ENCODE data around the gene MAPK7. TPM values are rescaled to one million over a fixed set of nuclear protein-coding genes. Genes with fewer than 3 reads are reported as not detected.

Gene MAPK7
- total RNA-seq, 1 experiment from 2014 or later, result 40.0 TPM

- BruUV-seq (replicated peaks), result no TSS peak
- POLR2A ChIA-PET (ENCODE audit: low non-redundant PET), result no interaction called here
- H3K27ac ChIP-seq (ENCODE audit: low read depth, low read length, poor library complexity, severe bottlenecking), result no peak overlapping the region
Observed at GRCh38 chr17:19330271-19330670, 48.0 kb upstream of the MAPK7 start.

GRCh38 chr17:19331134-19331533 lies 47.2 kb upstream of the MAPK7 start:
- TF ChIP-seq EZH2 (IDR thresholded peaks at IDR 0.05; ENCODE audit: borderline replicate concordance, low read depth, low read length, poor library complexity, severe bottlenecking), result no peak
- no peak for TF ChIP-seq CTCF (conservative IDR thresholded peaks at IDR 0.05; ENCODE audit: low read depth, low read length)
- no peak for DNase-seq (ENCODE audit: low spot score)
- H3K4me3 ChIP-seq (ENCODE audit: low read depth, low read length, poor library complexity, severe bottlenecking), result no peak overlapping the region
- ChIA-PET POLR2A (ENCODE audit: low non-redundant PET) (no interaction called here), CTCF (no interaction called here)
- intact Hi-C loops (cut with micrococcal nuclease; ENCODE audit: unreplicated experiment), result no loop called here
- BruUV-seq (replicated peaks), result no TSS peak
- H3K4me1 ChIP-seq (ENCODE audit: insufficient read depth, low read length, poor library complexity, severe bottlenecking), result no peaks in the 10 kb centered on the region
- no peak overlapping the region for H3K27ac ChIP-seq (ENCODE audit: low read depth, low read length, poor library complexity, severe bottlenecking)
- H3K36me3 ChIP-seq (ENCODE audit: insufficient read depth, low read length, poor library complexity, severe bottlenecking), result peaks cover 4% of the 10 kb centered on the region
- no peaks in the 10 kb centered on the region for H3K9me3 ChIP-seq (ENCODE audit: low read depth, low read length, poor library complexity, severe bottlenecking)
- H3K27me3 ChIP-seq (replicated peaks; ENCODE audit: insufficient read depth, low read depth, low read length, poor library complexity), result no peaks in the 10 kb centered on the region

More at GRCh38 chr17:19330271-19330670, 48.0 kb upstream of the MAPK7 start:
- intact Hi-C loops (cut with micrococcal nuclease; ENCODE audit: unreplicated experiment), result no loop called here
- Histone ChIP-seq H3K36me3 (ENCODE audit: insufficient read depth, low read length, poor library complexity, severe bottlenecking) (peaks cover 4% of the 10 kb centered on the region), H3K4me1 (ENCODE audit: insufficient read depth, low read length, poor library complexity, severe bottlenecking) (no peaks in the 10 kb centered on the region), H3K27me3 (replicated peaks; ENCODE audit: insufficient read depth, low read depth, low read length, poor library complexity) (no peaks in the 10 kb centered on the region), H3K4me3 (ENCODE audit: low read depth, low read length, poor library complexity, severe bottlenecking) (no peak overlapping the region), H3K9me3 (ENCODE audit: low read depth, low read length, poor library complexity, severe bottlenecking) (peaks cover 3% of the 10 kb centered on the region)
- CTCF ChIA-PET, result no interaction called here
- DNase-seq (ENCODE audit: low spot score), result no peak
- TF ChIP-seq EZH2 (IDR thresholded peaks at IDR 0.05; ENCODE audit: borderline replicate concordance, low read depth, low read length, poor library complexity, severe bottlenecking) (no peak), CTCF (conservative IDR thresholded peaks at IDR 0.05; ENCODE audit: low read depth, low read length) (no peak)

GRCh38 chr17:19331543-19332245 lies 46.6 kb upstream of the MAPK7 start:
- BruUV-seq (replicated peaks), result no TSS peak
- Histone ChIP-seq H3K27me3 (replicated peaks; ENCODE audit: insufficient read depth, low read depth, low read length, poor library complexity) (no peaks in the 10 kb centered on the region), H3K4me3 (ENCODE audit: low read depth, low read length, poor library complexity, severe bottlenecking) (no peak overlapping the region), H3K36me3 (ENCODE audit: insufficient read depth, low read length, poor library complexity, severe bottlenecking) (peaks cover 4% of the 10 kb centered on the region), H3K4me1 (ENCODE audit: insufficient read depth, low read length, poor library complexity, severe bottlenecking) (no peaks in the 10 kb centered on the region), H3K27ac (ENCODE audit: low read depth, low read length, poor library complexity, severe bottlenecking) (no peak overlapping the region), H3K9me3 (ENCODE audit: low read depth, low read length, poor library complexity, severe bottlenecking) (no peaks in the 10 kb centered on the region)
- intact Hi-C loops (cut with micrococcal nuclease; ENCODE audit: unreplicated experiment), result no loop called here
- DNase-seq (ENCODE audit: low spot score), result no peak
- ChIA-PET POLR2A (ENCODE audit: low non-redundant PET) (no interaction called here), CTCF (no interaction called here)
- TF ChIP-seq EZH2 (IDR thresholded peaks at IDR 0.05; ENCODE audit: borderline replicate concordance, low read depth, low read length, poor library complexity, severe bottlenecking) (no peak), CTCF (conservative IDR thresholded peaks at IDR 0.05; ENCODE audit: low read depth, low read length) (no peak)
